GM12892 (cell line): ENCODE data around the gene PPP2R5C.
"Not testable (repeated sequence)": the region's sequence is repeated elsewhere in the genome, so short reads cannot be mapped to it uniquely, and the experiment has no call there.

ENCODE experiments used
- DNase-seq: peaks from one replicate; pipeline ENCODE4 v3.0.0; 2011; ENCODE audit not compliant: insufficient read length
- FAIRE-seq: peaks from 2 replicates; lab custom pipeline; 2011; peaks lifted over from hg19 to GRCh38; lab: Jason Lieb, UNC
- POLR2A ChIP-seq: IDR thresholded peaks from 2 replicates; pipeline ENCODE4 v1.6.1; 2011; ENCODE audit warnings: low read depth, low read length, control low read depth
- POLR2AphosphoS5 ChIP-seq: IDR thresholded peaks from 2 replicates; pipeline ENCODE4 v1.6.1; 2011; ENCODE audit warnings: low read depth, low read length, control low read depth
- TAF1 ChIP-seq: IDR thresholded peaks from 2 replicates; pipeline ENCODE4 v1.6.1; 2011; ENCODE audit warnings: low read depth, mild to moderate bottlenecking, control low read depth, low read length, borderline replicate concordance

PPP2R5C gene

GRCh38 chr14:101717663-101718490 is 43.6 kb upstream of the PPP2R5C start:
- FAIRE-seq, result no peak
- no peak for DNase-seq
- TF ChIP-seq POLR2A (no peak), POLR2AphosphoS5 (no peak), TAF1 (no peak)

DNA sequence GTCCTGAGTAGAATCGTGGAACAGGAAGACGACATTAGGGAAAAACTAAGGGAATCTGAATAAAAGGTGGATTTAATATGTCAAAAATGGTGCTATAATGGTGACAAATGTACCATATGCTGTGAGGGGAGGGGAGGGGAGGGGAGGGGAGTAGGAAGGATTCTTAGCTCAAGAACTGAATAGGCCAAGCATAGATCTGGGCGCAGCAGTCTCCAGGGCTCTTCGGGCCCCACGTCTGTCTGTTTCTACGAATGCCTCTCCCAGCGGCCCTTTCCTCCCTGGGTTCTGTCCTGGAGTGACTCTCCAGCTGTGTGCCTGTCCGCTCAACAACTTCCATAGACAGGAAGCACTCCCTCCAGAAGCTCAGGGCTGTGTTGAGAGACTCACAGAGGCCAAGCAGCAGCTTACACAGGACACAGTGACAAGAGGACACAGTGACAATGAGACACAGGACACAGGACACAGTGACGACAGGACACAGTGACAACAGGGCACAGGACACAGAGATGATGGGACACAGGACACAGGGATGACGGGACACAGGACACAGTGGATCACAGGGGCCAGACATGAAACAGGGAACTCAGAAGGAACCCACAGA is 42.4 kb upstream of the PPP2R5C start:
- TF ChIP-seq POLR2AphosphoS5, result no peak
- no peak for TF ChIP-seq POLR2A
- TF ChIP-seq TAF1, result no peak
- FAIRE-seq, result no peak
- no peak for DNase-seq

- DNase-seq (no peak), FAIRE-seq (no peak)
- no peak for TF ChIP-seq POLR2A
- TF ChIP-seq POLR2AphosphoS5, result no peak
- TF ChIP-seq TAF1, result no peak
These were observed 41.8 kb upstream of the PPP2R5C start for GRCh38 chr14:101719708-101720107.

- FAIRE-seq (no peak), DNase-seq (no peak)
- TF ChIP-seq POLR2AphosphoS5, result no peak
- TF ChIP-seq POLR2A, result no peak
- TF ChIP-seq TAF1, result no peak
These were observed 40.4 kb upstream of the PPP2R5C start for GRCh38 chr14:101721111-101721510.

- DNase-seq (no peak), FAIRE-seq (peak; percentile 95)
- TF ChIP-seq POLR2A, result no peak
- TF ChIP-seq TAF1, result no peak
- TF ChIP-seq POLR2AphosphoS5, result no peak
These were observed 39.4 kb upstream of the PPP2R5C start for GRCh38 chr14:101721951-101722661.

- FAIRE-seq, result no peak
These were observed 38.4 kb upstream of the PPP2R5C start for GRCh38 chr14:101723061-101723595.

GRCh38 chr14:101725652-101726051 is 35.9 kb upstream of the PPP2R5C start:
- DNase-seq, FAIRE-seq: not testable (repeated sequence)

More at GRCh38 chr14:101723061-101723595, 38.4 kb upstream of the PPP2R5C start:
- no peak for DNase-seq
- TF ChIP-seq POLR2A (no peak), POLR2AphosphoS5 (no peak), TAF1 (no peak)

DNA sequence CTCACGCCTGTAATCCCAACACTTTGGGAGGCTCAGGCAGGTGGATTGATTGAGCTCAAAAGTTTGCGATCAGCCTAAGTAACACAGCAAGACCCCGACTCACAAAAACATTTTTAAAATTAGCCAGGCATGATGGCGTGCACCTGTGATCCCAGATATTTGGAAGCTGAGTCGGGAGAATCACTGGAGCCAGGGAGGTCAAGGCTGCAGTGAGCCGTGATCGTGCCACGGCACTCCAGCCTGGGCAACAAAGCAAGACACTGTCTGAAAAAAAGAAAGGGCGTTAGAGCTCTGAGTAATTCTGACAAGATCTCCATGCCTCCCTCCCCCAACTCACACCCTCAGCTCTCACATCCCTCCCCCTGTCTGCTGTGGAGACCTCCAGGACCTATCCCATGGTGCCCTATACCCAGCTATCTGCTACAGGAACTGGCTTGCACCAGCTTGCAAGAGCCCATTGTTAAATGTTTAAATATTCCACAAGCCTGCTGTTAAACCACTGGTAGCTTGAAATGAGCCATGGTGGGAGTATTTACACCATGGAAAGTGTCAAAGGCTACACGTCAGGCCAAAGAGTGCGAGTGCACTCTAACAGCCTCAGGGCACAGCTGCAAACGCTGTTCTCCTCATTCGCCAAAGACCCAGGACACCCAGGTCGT is 35.1 kb upstream of the PPP2R5C start:
- TF ChIP-seq TAF1 (no peak), POLR2A (no peak), POLR2AphosphoS5 (no peak)
- DNase-seq (no peak), FAIRE-seq (no peak)

DNA sequence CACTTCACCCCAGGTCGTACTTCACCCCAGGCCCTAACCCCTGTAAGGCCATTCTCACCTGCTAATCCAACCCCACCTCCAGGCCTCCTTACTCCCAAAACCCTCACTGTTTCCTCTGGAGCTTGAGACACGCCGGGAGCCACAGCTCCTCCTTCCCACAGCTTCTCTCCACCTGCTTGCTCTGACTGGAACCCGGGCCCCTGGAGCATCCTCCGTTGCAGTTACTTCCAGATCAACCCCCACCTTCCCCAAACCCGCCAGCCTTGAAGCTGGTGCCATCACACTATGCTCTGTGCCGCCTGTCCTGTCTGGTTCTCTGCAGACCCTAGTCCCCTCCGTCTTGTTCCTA is 34.6 kb upstream of the PPP2R5C start:
- FAIRE-seq, result no peak
- TF ChIP-seq TAF1 (no peak), POLR2AphosphoS5 (no peak), POLR2A (no peak)
- DNase-seq, result no peak

GRCh38 chr14:101727611-101728366 is 33.7 kb upstream of the PPP2R5C start:
- no peak for DNase-seq
- no peak for FAIRE-seq
- TF ChIP-seq POLR2A (no peak), TAF1 (no peak), POLR2AphosphoS5 (no peak)

GRCh38 chr14:101728367-101728742 is 33.2 kb upstream of the PPP2R5C start:
- DNase-seq, result no peak
- FAIRE-seq, result no peak
- TF ChIP-seq POLR2AphosphoS5 (no peak), TAF1 (no peak), POLR2A (no peak)
